ENCODE results near the gene ACVRL1.

ACVRL1 gene

GRCh38 chr12:51943346-51943745 lies 36.0 kb downstream of the ACVRL1 start:
- DNase-seq (ENCODE audit: low read depth) = no peak

- no peak for DNase-seq (ENCODE audit: low read depth)
Observed at GRCh38 chr12:51944608-51945233, 37.4 kb downstream of the ACVRL1 start.

GRCh38 chr12:51947246-51947996 lies 40.1 kb downstream of the ACVRL1 start:
- no peak for DNase-seq (ENCODE audit: low read depth)

- DNase-seq (ENCODE audit: low read depth) = no peak
Observed at GRCh38 chr12:51948066-51948465, 40.8 kb downstream of the ACVRL1 start.

- DNase-seq (ENCODE audit: low read depth) = no peak
Observed at GRCh38 chr12:51949342-51950030, 42.2 kb downstream of the ACVRL1 start.

GRCh38 chr12:51950682-51951198 lies 43.4 kb downstream of the ACVRL1 start:
- no peak for DNase-seq (ENCODE audit: low read depth)

- peak; percentile 71 for DNase-seq (ENCODE audit: low read depth)
Observed at GRCh38 chr12:51951199-51951842, 44.0 kb downstream of the ACVRL1 start, which contains the start of gene ACVR1B. Gene ACVR1B, plus strand, starts transcription at chr12:51951699. Its CDS starts 45 bp downstream, at chr12:51951744.

GRCh38 chr12:51951843-51952722 lies 44.8 kb downstream of the ACVRL1 start:
- DNase-seq (ENCODE audit: low read depth) = no peak

GRCh38 chr12:51953089-51953488 lies 45.8 kb downstream of the ACVRL1 start:
- no peak for DNase-seq (ENCODE audit: low read depth)

- no peak for DNase-seq (ENCODE audit: low read depth)
Observed at GRCh38 chr12:51953864-51954263, 46.6 kb downstream of the ACVRL1 start.

GRCh38 chr12:51954561-51955361 lies 47.5 kb downstream of the ACVRL1 start:
- no peak for DNase-seq (ENCODE audit: low read depth)

GRCh38 chr12:51955702-51956101 lies 48.4 kb downstream of the ACVRL1 start:
- DNase-seq (ENCODE audit: low read depth) = no peak

- no peak for DNase-seq (ENCODE audit: low read depth)
Observed at GRCh38 chr12:51958542-51958941, 51.2 kb downstream of the ACVRL1 start.

- no peak for DNase-seq (ENCODE audit: low read depth)
Observed at GRCh38 chr12:51959211-51959610, 51.9 kb downstream of the ACVRL1 start.

GRCh38 chr12:51959921-51960320 lies 52.6 kb downstream of the ACVRL1 start:
- no peak for DNase-seq (ENCODE audit: low read depth)

- DNase-seq (ENCODE audit: low read depth) = no peak
Observed at GRCh38 chr12:51960488-51960887, 53.2 kb downstream of the ACVRL1 start.

GRCh38 chr12:51960890-51961289 lies 53.6 kb downstream of the ACVRL1 start:
- DNase-seq (ENCODE audit: low read depth) = no peak

GRCh38 chr12:51961834-51962233 lies 54.5 kb downstream of the ACVRL1 start:
- no peak for DNase-seq (ENCODE audit: low read depth)

GRCh38 chr12:51962737-51963136 lies 55.4 kb downstream of the ACVRL1 start:
- DNase-seq (ENCODE audit: low read depth) = no peak

- no peak for DNase-seq (ENCODE audit: low read depth)
Observed at GRCh38 chr12:51963477-51963876, 56.2 kb downstream of the ACVRL1 start.

Measured in GM04504 (cell line).